ENCODE results near the gene RNASE1.

- TF ChIP-seq CTCF (IDR thresholded peaks at IDR 0.05) (no peak), POLR2A (IDR thresholded peaks at IDR 0.05) (no peak), EP300 (IDR thresholded peaks at IDR 0.05) (no peak)
Measured at GRCh38 chr14:20772650-20773049, 30.0 kb downstream of the RNASE1 start.
